ENCODE results near the gene CDIPT.
"Not testable (repeated sequence)": the region's sequence is repeated elsewhere in the genome, so short reads cannot be mapped to it uniquely, and the experiment has no call there.

CDIPT gene

DNA sequence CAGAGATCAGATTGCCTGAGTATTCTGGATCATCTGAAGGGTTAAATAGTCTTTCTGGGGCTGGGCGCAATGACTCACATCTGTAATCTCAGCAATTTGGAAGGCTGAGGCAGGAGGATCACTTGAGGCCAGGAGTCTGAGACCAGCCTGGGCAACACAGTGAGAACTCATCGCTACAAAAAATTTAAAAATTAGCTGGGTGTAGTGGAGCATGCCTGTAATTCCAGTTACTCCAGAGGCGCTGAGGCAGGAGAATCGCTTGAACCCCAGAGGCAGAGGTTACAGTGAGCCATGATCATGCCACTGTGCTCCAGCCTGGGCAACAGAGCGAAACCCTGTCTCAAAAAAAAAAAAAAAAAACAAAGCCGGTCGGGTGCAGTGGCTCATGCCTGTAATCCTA, 27.1 kb downstream of the CDIPT start:
- DNase-seq (ENCODE audit: low read depth, low spot score): no peak
- H3K9ac ChIP-seq (ENCODE audit: insufficient read length): no peak overlapping the region
- H3K36me3 ChIP-seq (ENCODE audit: insufficient read depth, low read length): no peaks in the 10 kb centered on the region
- TF ChIP-seq EZH2 (IDR thresholded peaks at IDR 0.05) (no peak), POLR2AphosphoS5 (IDR thresholded peaks at IDR 0.05; ENCODE audit: borderline replicate concordance, low read depth, low read length) (no peak), FOXP2 (optimal IDR thresholded peaks at IDR 0.05; ENCODE audit: control extremely low read depth, extremely low read length, insufficient read depth) (no peak)
- H3K27ac ChIP-seq: no peak overlapping the region
- no peak overlapping the region for H3K4me3 ChIP-seq
- no peaks in the 10 kb centered on the region for H3K9me3 ChIP-seq (ENCODE audit: low read depth, low read length)

DNA sequence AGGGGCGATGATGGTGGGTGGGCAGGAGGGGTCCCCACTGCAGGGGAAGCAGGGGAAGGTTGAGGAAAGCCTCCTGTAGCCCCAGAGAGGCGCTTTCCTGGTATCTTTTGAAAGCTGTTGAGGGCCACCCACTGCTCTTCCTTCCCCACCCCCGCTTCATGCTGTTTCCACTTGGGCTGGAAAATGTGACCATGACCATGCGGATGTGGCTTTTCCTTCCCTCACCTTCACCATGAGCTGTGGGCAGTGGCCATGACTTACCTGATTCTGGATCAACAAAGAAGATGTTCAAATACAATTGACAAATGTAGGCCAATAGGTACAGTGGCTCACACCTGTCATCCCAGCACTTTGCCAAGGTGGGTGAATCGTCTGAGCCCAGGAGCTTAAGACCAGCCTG, 28.9 kb downstream of the CDIPT start:
- no peak overlapping the region for H3K27ac ChIP-seq
- no peaks in the 10 kb centered on the region for H3K9me3 ChIP-seq (ENCODE audit: low read depth, low read length)
- H3K4me3 ChIP-seq: no peak overlapping the region
- TF ChIP-seq EZH2 (IDR thresholded peaks at IDR 0.05): no peak
- TF ChIP-seq FOXP2 (optimal IDR thresholded peaks at IDR 0.05; ENCODE audit: control extremely low read depth, extremely low read length, insufficient read depth): no peak
- no peak for TF ChIP-seq POLR2AphosphoS5 (IDR thresholded peaks at IDR 0.05; ENCODE audit: borderline replicate concordance, low read depth, low read length)
- DNase-seq (ENCODE audit: low read depth, low spot score): no peak
- H3K9ac ChIP-seq (ENCODE audit: insufficient read length): no peak overlapping the region
- no peaks in the 10 kb centered on the region for H3K36me3 ChIP-seq (ENCODE audit: insufficient read depth, low read length)

DNA sequence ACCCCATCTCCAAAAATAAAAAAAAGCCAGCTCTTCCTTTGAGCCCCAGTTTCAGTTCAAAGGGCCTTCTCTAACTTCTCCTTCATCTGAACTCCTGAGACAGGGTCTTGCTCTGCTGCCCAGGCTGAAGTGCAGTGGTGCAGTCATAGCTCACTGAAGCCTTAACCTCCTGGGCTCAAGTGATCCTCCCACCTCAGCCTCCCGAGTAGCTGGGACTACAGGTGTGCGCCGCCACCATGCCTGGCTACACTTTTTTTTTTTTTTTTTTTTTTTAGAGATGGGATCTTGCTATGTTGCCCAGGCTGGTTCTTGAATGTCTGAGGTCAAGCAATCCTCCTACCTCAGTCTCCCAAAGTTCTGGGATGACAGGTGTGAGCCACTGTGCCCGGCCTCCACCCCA, 29.8 kb downstream of the CDIPT start:
- H3K36me3 ChIP-seq (ENCODE audit: insufficient read depth, low read length): not testable (repeated sequence)

DNA sequence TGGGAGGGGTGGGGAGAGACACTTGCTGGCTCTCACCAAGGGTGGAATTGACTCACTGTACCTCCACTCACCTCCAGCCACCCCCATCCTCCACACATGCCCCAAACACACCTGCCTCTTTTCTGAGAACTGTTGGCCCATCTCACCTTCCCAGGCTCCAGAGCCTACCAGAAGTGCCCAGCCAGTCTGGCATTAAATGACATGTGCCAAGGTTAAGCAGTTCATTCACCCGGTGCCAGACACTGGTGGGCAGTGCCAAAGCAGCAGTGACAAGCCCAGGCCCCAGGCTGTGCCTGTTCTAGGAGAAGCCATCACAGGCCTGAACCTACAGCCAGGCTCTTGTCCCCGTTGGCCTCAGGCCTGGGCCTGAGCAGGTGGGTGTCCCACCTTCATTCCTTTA, 31.5 kb downstream of the CDIPT start:
- no peak overlapping the region for H3K9ac ChIP-seq (ENCODE audit: insufficient read length)
- H3K9me3 ChIP-seq (ENCODE audit: low read depth, low read length): no peaks in the 10 kb centered on the region
- no peak for TF ChIP-seq FOXP2 (optimal IDR thresholded peaks at IDR 0.05; ENCODE audit: control extremely low read depth, extremely low read length, insufficient read depth)
- no peak for TF ChIP-seq POLR2AphosphoS5 (IDR thresholded peaks at IDR 0.05; ENCODE audit: borderline replicate concordance, low read depth, low read length)
- no peak for TF ChIP-seq EZH2 (IDR thresholded peaks at IDR 0.05)
- no peak overlapping the region for H3K4me3 ChIP-seq
- no peak overlapping the region for H3K27ac ChIP-seq
- no peaks in the 10 kb centered on the region for H3K36me3 ChIP-seq (ENCODE audit: insufficient read depth, low read length)
- DNase-seq (ENCODE audit: low read depth, low spot score): no peak

More for the DNA sequence above, 29.8 kb downstream of the CDIPT start:
- not testable (repeated sequence) for H3K4me3 ChIP-seq; H3K9me3 ChIP-seq (ENCODE audit: low read depth, low read length); H3K27ac ChIP-seq; DNase-seq (ENCODE audit: low read depth, low spot score); H3K9ac ChIP-seq (ENCODE audit: insufficient read length)

DNA sequence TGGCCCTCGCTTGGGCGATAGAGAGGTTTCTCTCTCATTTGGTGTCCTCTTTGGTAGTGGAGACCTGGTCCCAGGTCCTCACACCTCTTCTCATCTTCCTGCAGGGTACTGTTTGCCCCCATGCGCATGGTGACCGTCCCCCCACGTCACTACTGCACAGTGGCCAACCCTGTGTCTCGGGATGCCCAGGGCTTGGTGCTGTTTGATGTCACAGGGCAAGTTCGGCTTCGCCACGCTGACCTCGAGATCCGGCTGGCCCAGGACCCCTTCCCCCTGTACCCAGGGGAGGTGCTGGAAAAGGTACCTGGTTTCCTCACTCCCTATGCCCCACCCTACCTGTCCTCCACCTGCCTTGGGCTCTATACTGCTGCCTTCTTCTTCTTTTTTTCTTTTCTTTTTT, 32.3 kb downstream of the CDIPT start:
- Histone ChIP-seq H3K4me3 (no peak overlapping the region), H3K9ac (ENCODE audit: insufficient read length) (no peak overlapping the region), H3K9me3 (ENCODE audit: low read depth, low read length) (no peaks in the 10 kb centered on the region), H3K36me3 (ENCODE audit: insufficient read depth, low read length) (no peaks in the 10 kb centered on the region), H3K27ac (no peak overlapping the region)
- DNase-seq (ENCODE audit: low read depth, low spot score): no peak
- TF ChIP-seq EZH2 (IDR thresholded peaks at IDR 0.05): no peak
- TF ChIP-seq FOXP2 (optimal IDR thresholded peaks at IDR 0.05; ENCODE audit: control extremely low read depth, extremely low read length, insufficient read depth): no peak
- TF ChIP-seq POLR2AphosphoS5 (IDR thresholded peaks at IDR 0.05; ENCODE audit: borderline replicate concordance, low read depth, low read length): no peak

DNA sequence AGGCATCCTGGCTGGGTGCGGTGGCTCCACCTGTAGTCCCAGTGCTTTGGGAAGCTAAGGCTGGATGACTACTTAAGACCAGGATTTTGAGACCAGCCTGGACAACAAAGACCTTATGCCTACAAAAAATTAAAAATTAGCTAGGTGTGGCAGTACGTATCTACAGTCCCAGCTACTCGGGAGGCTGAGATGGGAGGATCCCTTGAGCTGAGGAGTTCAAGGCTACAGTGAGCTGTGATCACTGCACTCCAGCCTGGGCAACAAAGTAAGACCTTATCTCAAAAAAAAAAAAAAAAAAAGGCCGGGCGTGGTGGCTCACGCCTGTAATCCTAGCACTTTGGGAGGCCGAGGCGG, 36.7 kb downstream of the CDIPT start:
- H3K4me3 ChIP-seq: no peak overlapping the region
- no peaks in the 10 kb centered on the region for H3K36me3 ChIP-seq (ENCODE audit: insufficient read depth, low read length)
- H3K9me3 ChIP-seq (ENCODE audit: low read depth, low read length): no peaks in the 10 kb centered on the region
- no peak for TF ChIP-seq POLR2AphosphoS5 (IDR thresholded peaks at IDR 0.05; ENCODE audit: borderline replicate concordance, low read depth, low read length)
- TF ChIP-seq EZH2 (IDR thresholded peaks at IDR 0.05): no peak
- no peak for TF ChIP-seq FOXP2 (optimal IDR thresholded peaks at IDR 0.05; ENCODE audit: control extremely low read depth, extremely low read length, insufficient read depth)
- no peak overlapping the region for H3K27ac ChIP-seq
- no peak for DNase-seq (ENCODE audit: low read depth, low spot score)
- no peak overlapping the region for H3K9ac ChIP-seq (ENCODE audit: insufficient read length)

DNA sequence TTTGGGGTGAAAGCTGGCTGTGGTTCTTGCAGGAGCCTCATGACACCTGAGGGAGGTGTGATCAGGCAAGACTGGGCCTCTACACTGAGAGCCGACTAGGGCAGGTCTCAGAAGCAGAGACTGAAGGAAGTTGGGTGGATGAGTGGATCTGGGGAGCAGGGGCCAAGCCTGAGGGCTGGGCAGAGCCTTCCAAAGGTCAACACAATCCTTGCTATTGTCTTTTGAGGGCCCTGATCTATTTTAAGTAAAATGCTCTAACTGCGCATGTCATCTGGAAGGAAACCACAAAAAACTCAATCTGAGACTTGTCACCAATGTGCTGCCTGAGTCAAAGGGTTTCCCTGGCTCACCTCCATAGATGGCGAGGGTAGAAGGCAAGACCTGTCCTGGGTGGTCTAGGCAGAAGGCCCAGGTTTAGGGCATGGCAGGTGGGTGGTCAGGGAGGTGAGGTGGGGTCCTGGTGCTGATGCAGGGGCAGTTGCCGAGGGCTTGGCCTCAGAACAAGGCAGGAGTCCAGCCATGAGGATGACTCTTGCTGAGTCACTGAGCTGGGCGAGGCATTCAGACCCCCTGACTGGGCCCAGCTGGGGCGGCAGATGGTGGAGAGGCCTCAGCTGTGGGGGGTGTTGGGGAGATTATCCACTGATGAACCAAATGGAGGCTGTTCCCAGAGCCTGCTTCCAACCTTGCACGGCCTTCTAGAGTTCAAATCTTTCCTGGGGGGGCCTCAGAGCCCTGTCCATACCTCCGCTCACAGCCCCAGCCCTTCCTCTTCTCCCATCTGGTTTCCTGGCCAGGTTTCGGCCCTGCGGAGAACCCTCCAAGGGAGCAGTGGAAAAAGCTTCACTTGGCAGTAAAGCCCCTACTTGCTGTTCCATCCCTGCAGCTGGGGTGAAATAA, 37.6 kb downstream of the CDIPT start:
- DNase-seq (ENCODE audit: low read depth, low spot score): no peak
- no peak overlapping the region for H3K9ac ChIP-seq (ENCODE audit: insufficient read length)
- 0 out of 2 replicates have a peak, but pooled peaks cover 2% of the 10 kb centered on the region for H3K36me3 ChIP-seq (ENCODE audit: insufficient read depth, low read length)
- H3K4me3 ChIP-seq: no peak overlapping the region
- TF ChIP-seq EZH2 (IDR thresholded peaks at IDR 0.05) (no peak), FOXP2 (optimal IDR thresholded peaks at IDR 0.05; ENCODE audit: control extremely low read depth, extremely low read length, insufficient read depth) (no peak), POLR2AphosphoS5 (IDR thresholded peaks at IDR 0.05; ENCODE audit: borderline replicate concordance, low read depth, low read length) (no peak)
- H3K9me3 ChIP-seq (ENCODE audit: low read depth, low read length): no peaks in the 10 kb centered on the region
- no peak overlapping the region for H3K27ac ChIP-seq

DNA sequence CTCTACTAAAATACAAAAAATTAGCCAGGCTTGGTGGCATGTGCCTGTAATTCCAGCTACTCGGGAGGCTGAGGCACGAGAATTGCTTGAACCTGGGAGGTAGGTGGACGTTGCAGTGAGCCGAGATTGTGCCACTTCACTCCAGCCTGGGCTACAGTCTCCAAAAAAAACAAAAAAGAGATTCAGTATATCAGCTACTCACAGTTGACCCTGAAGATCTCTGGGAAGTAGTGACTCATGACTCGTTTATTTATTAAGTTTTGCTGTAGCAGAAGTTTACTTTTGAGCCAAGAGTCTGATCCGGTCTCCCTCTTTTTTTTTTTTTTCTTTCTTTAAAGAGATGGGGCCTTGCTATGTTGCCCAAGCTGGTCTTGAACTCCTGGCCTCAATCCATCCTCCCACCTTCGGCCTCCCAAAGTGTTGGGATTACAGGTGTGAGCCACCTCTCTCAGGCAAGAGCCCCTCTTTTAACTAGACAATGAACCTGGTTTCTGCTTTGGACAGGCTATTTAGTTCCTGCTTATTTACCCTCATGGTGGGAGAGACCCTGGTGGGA, 38.4 kb downstream of the CDIPT start:
- peaks cover 9% of the 10 kb centered on the region; the same call in 1 of the 2 replicates for H3K36me3 ChIP-seq (ENCODE audit: insufficient read depth, low read length)
- TF ChIP-seq FOXP2 (optimal IDR thresholded peaks at IDR 0.05; ENCODE audit: control extremely low read depth, extremely low read length, insufficient read depth): no peak
- TF ChIP-seq POLR2AphosphoS5 (IDR thresholded peaks at IDR 0.05; ENCODE audit: borderline replicate concordance, low read depth, low read length): no peak
- no peak for TF ChIP-seq EZH2 (IDR thresholded peaks at IDR 0.05)
- no peaks in the 10 kb centered on the region for H3K9me3 ChIP-seq (ENCODE audit: low read depth, low read length)
- H3K4me3 ChIP-seq: no peak overlapping the region
- no peak overlapping the region for H3K27ac ChIP-seq
- H3K9ac ChIP-seq (ENCODE audit: insufficient read length): no peak overlapping the region
- DNase-seq (ENCODE audit: low read depth, low spot score): no peak

Measured in SK-N-MC (cell line).